SH-SY5Y (cell line): ENCODE results near the gene TGM3.

Experiments
- GATA2 ChIP-seq: IDR thresholded peaks from 2 replicates; pipeline ENCODE4 v1.6.1; 2011; ENCODE audit warnings: mild to moderate bottlenecking, low read depth, low read length
- GATA3 ChIP-seq: IDR thresholded peaks from 2 replicates; pipeline ENCODE4 v1.6.1; 2011; ENCODE audit warnings: low read depth, mild to moderate bottlenecking, low read length, moderate library complexity

Gene TGM3

DNA sequence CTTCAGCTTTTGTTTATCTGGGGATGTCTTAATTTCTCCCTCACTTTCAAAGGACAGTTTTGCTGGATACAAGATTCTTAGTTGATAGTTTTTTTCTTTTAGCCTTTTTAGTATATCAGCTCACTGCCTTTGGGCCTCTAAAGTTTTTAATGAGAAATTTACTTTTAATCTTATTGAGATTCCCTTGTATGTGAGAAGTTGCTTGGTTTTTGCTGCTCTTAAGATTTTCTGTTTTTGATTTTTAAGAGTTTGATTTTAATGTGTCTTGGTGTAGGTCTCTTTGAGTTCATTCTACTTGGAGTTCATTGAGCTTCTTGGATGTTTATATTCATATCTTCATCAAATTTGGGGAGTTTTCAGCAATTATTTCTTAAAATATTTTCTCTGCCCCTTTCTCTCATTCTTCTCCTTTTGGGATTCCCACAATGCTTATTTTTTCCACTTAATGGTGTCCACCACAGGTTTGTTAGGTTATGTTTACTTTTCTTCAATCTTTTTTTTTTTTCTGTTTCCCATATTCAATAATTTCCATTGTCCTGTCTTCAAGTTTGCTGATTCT, 65.3 kb downstream of the TGM3 start:
- no peak for TF ChIP-seq GATA2
- no peak for TF ChIP-seq GATA3

DNA sequence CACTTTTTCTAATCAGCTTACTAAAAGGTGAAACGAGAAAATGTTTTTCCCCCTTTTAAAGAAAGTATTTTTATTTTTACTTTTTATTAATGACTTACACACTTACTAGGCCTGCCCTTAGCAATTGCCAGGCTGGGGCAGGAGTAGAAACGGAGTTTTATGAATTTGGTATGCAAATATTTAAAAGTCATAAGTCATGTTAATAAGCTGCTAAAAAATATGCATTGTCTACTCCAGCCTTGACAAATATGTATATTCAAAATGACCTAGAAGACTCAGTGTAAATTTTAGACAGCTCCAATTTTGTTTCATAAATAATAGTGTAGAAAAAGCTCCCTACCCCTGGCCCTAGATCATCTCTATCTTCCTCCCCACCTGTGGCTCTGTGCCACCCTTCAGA, 67.4 kb downstream of the TGM3 start:
- TF ChIP-seq GATA2 (no peak), GATA3 (no peak)

DNA sequence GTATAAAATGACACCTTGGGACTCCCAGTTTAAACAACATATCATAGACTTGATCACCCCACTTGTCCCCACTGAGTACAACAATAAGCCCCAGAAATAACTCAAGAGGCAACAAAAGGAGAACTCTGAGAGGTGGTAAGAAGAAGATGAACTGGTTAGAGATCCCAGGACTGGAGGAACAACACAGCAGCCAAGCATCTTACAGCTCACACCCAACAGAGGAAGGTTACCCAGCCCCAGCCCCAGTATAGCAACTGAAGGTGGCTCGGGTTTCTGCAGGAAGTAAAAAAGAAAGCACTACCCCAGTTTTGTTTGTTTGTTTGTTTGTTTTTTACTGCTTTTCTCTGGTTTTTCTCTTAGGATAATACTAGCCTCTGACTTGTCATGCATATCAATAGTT, 67.8 kb downstream of the TGM3 start:
- TF ChIP-seq GATA3 (no peak), GATA2 (no peak)

DNA sequence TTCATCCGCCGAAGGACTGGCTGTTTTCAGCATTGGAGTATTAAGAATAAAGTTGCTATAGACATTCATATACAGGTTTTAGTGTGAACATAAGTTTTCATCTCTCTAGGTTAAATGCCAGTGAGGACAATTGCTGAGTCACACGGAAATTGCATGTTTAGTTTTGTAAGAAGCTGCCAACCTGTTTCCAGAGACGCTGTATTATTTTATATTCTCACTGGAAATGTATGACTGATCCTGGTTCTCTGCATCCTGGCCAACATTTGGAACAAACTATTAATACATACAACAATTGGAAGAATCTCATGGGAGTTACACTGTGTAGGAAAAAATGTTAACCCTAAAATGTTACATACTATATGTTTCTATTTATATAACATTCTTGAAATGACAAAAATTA, 68.2 kb downstream of the TGM3 start:
- TF ChIP-seq GATA2 = no peak
- no peak for TF ChIP-seq GATA3

DNA sequence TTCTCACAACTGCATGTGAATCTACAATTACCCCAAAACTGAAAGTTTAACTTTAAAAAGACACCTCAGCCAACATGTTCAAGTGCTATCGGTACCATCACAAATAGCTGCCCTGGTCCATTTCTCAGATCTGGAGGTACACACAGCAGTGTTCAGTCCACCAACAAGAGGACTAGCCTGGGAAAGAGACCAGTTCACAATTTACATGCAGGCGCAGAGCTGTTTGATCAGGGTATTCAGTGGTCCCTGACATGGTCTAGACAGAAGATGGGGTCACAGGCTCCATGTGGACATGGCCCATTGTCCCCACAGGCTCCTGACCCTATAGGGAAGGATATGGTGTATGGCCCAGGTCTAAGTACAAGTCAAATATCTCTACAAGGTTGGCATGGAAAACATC, 69.3 kb downstream of the TGM3 start:
- TF ChIP-seq GATA2 (no peak), GATA3 (no peak)

- no peak for TF ChIP-seq GATA2
- TF ChIP-seq GATA3 = no peak
These were observed 69.9 kb downstream of the TGM3 start for GRCh38 chr20:2365666-2366065.

GRCh38 chr20:2368621-2369020, 72.8 kb downstream of the TGM3 start:
- TF ChIP-seq GATA2 = no peak
- no peak for TF ChIP-seq GATA3

GRCh38 chr20:2373098-2373497, 77.3 kb downstream of the TGM3 start:
- no peak for TF ChIP-seq GATA3
- no peak for TF ChIP-seq GATA2

- TF ChIP-seq GATA2 (no peak), GATA3 (no peak)
These were observed 78.7 kb downstream of the TGM3 start for GRCh38 chr20:2374346-2375125.

GRCh38 chr20:2378893-2379292, 83.1 kb downstream of the TGM3 start:
- no peak for TF ChIP-seq GATA3
- no peak for TF ChIP-seq GATA2

GRCh38 chr20:2379511-2380229, 83.9 kb downstream of the TGM3 start:
- TF ChIP-seq GATA3 = no peak
- TF ChIP-seq GATA2 = no peak

- TF ChIP-seq GATA3 (no peak), GATA2 (no peak)
These were observed 84.8 kb downstream of the TGM3 start, which contains the start of gene TGM6 for GRCh38 chr20:2380601-2381000. TSS of gene TGM6 (plus strand) at chr20:2380901. CDS start at chr20:2380969, 68 bp downstream.

DNA sequence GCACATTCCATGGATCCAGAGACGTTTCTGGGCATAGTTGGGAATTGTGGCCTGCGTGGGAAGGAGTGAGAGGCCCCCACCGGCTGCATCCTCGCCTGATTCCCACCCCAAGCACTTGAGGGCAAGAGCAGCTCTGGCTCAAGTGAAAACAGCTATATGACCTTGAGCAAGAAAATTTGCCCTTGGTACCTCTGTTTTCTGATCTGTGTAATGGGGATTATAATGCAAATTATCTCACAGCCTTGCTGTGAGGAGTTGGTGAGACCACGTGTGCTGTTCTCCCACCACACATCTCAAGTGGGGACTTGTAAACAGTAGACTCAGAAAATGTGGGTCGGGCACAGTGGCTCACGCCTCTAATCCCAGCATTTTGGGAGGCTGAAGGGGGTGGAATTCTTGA, 85.5 kb downstream of the TGM3 start:
- TF ChIP-seq GATA2 = no peak
- no peak for TF ChIP-seq GATA3

DNA sequence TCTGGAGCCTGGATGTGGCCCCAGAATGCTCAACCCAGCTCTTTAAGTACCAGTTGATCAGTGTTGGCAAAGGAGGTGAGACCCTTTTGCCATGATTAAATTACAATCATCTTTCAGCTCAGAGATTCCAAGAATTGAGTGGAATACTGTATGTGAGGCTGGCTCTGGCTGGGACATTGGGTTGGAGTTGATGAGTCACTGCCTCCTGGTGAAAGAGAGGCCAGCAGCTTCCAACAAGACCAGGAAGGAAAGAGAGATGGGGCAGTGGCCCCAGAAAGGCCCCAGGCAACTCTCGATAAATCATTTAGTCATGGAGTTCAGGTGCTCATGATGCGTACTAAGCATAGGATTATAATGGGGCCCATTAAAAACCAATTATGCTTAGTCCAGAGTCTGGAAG, 87.0 kb downstream of the TGM3 start:
- TF ChIP-seq GATA2 (no peak), GATA3 (no peak)

DNA sequence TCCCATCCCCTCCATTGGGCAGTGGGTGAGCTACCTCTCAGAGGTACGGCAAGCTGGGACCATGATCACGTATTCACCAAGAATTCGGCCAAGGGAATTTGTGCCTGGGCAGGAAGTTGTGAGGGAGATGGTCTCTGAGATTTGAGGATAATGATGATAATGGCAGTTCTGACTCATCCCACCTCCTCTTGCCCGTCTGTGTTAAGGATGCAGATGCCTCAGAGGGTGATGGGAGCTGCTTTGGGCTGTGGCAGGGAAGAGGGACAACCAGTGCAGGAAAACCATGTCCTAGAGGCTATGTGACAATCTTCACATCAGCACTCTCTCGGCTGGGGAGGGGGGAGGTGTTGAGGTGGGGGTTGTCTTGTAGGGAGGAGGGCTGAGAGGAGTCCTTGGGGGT, 89.2 kb downstream of the TGM3 start:
- TF ChIP-seq GATA3 (no peak), GATA2 (no peak)
